Neuronal stem cell (in vitro differentiated cells): Measurements from ENCODE around the gene PRR33.

Source experiments
- DNase-seq: peaks from one replicate; pipeline ENCODE4 v3.0.0-alpha.2; 2013; ENCODE audit warnings: low spot score
- H2AFZ ChIP-seq: one replicate; pipeline ENCODE4 v1.6.1; 2013; ENCODE audit warnings: mild to moderate bottlenecking, low read length, inconsistent platforms
- H2AK5ac ChIP-seq: 2 replicates; pipeline ENCODE4 v1.6.1; 2013; ENCODE audit warnings: low read depth, mild to moderate bottlenecking, inconsistent platforms, low read length, moderate library complexity, mixed read lengths
- H2BK120ac ChIP-seq: 2 replicates; pipeline ENCODE4 v1.6.1; 2013; ENCODE audit warnings: low read depth, mild to moderate bottlenecking, inconsistent platforms, low read length, moderate library complexity, mixed read lengths
- H2BK12ac ChIP-seq: one replicate; pipeline ENCODE4 v1.6.1; 2013; ENCODE audit warnings: low read length, inconsistent platforms
- H2BK15ac ChIP-seq: 2 replicates; pipeline ENCODE4 v1.6.1; 2013; ENCODE audit warnings: mild to moderate bottlenecking, low read length, inconsistent platforms, mixed read lengths
- H2BK5ac ChIP-seq: one replicate; pipeline ENCODE4 v1.6.1; 2013; ENCODE audit warnings: inconsistent platforms, mild to moderate bottlenecking, low read length, moderate library complexity
- H3K14ac ChIP-seq: one replicate; pipeline ENCODE4 v1.6.1; 2013; ENCODE audit warnings: low read length, inconsistent platforms
- H3K18ac ChIP-seq: 2 replicates; pipeline ENCODE4 v1.6.1; 2013; ENCODE audit warnings: low read length, inconsistent platforms
- H3K23ac ChIP-seq: 2 replicates; pipeline ENCODE4 v1.6.1; 2013; ENCODE audit warnings: low read depth, mild to moderate bottlenecking, mixed read lengths, low read length, inconsistent platforms; ENCODE audit not compliant: poor library complexity
- H3K27ac ChIP-seq: replicated peaks from 3 replicates; pipeline ENCODE4 v1.5.1; 2013; ENCODE audit warnings: low read length, inconsistent platforms
- H3K27me3 ChIP-seq, 3 experiments: 2 replicates each; pipeline ENCODE4 v1.6.1; 2013; ENCODE audit warnings: low read length in 3 of 3, mild to moderate bottlenecking in 2 of 3, inconsistent platforms in 1 of 3, low read depth in 1 of 3, mixed read lengths in 1 of 3, moderate library complexity in 1 of 3; ENCODE audit not compliant: control insufficient read depth in 3 of 3, insufficient read depth in 3 of 3
- H3K36me3 ChIP-seq, 2 donors: replicated peaks in 1 of 2; 2 replicates each; pipeline ENCODE4 v1.6.1; 2013; ENCODE audit warnings: low read length in 2 of 2; ENCODE audit not compliant: control insufficient read depth in 2 of 2, insufficient read depth in 2 of 2
- H3K4ac ChIP-seq: 2 replicates; pipeline ENCODE4 v1.6.1; 2013; ENCODE audit warnings: inconsistent platforms, mild to moderate bottlenecking, low read length, moderate library complexity
- H3K4me1 ChIP-seq, 2 donors: 1 replicate in 1 of 2; 2 replicates in 1 of 2; pipeline ENCODE4 v1.6.1; 2013; ENCODE audit warnings: low read length in 2 of 2, low read depth in 1 of 2; ENCODE audit not compliant: control insufficient read depth in 2 of 2, insufficient read depth in 1 of 2
- H3K4me2 ChIP-seq: one replicate; pipeline ENCODE4 v1.6.1; 2013; ENCODE audit warnings: mild to moderate bottlenecking, low read length, inconsistent platforms; ENCODE audit not compliant: insufficient read depth, poor library complexity, severe bottlenecking
- H3K4me3 ChIP-seq, 2 donors: 2 replicates each; pipeline ENCODE4 v1.5.1; 2013; ENCODE audit warnings: low read length in 2 of 2, mild to moderate bottlenecking in 2 of 2, inconsistent platforms in 1 of 2, moderate library complexity in 1 of 2
- H3K79me1 ChIP-seq: one replicate; pipeline ENCODE4 v1.6.1; 2013; ENCODE audit warnings: low read depth, mild to moderate bottlenecking, inconsistent platforms, low read length, moderate library complexity
- H3K9ac ChIP-seq: one replicate; pipeline ENCODE4 v1.6.1; 2013; ENCODE audit warnings: mild to moderate bottlenecking, low read depth, low read length, inconsistent platforms; ENCODE audit not compliant: poor library complexity
- H3K9me3 ChIP-seq, 2 donors: replicated peaks in 1 of 2; 2 replicates each; pipeline versions ENCODE3 to v1.6.1; 2013; ENCODE audit warnings: low read length in 2 of 2, mild to moderate bottlenecking in 2 of 2, inconsistent platforms in 1 of 2, low read depth in 1 of 2, mixed read lengths in 1 of 2, moderate library complexity in 1 of 2; ENCODE audit not compliant: control insufficient read depth in 2 of 2, insufficient read depth in 1 of 2
- H4K8ac ChIP-seq: one replicate; pipeline ENCODE4 v1.6.1; 2013; ENCODE audit warnings: low read depth, mild to moderate bottlenecking, inconsistent platforms, low read length, moderate library complexity
- H4K91ac ChIP-seq: one replicate; pipeline ENCODE4 v1.6.1; 2013; ENCODE audit warnings: low read length, low read depth, mild to moderate bottlenecking, inconsistent platforms; ENCODE audit not compliant: poor library complexity
- WGBS, 2 donors: extraction: QIAGEN DNeasy Blood & Tissue Kit; methylation state at CpG; one replicate each; pipeline ENCODE4 v1.1.7; 2013; ENCODE audit warnings: missing lambda C conversion rate in 2 of 2, mixed read lengths in 1 of 2; ENCODE audit not compliant: insufficient read length in 2 of 2, insufficient replicate concordance in 1 of 2; ENCODE audit errors: extremely low coverage in 2 of 2; 5-methylcytosine and 5-hydroxymethylcytosine counted together

Gene PRR33

DNA sequence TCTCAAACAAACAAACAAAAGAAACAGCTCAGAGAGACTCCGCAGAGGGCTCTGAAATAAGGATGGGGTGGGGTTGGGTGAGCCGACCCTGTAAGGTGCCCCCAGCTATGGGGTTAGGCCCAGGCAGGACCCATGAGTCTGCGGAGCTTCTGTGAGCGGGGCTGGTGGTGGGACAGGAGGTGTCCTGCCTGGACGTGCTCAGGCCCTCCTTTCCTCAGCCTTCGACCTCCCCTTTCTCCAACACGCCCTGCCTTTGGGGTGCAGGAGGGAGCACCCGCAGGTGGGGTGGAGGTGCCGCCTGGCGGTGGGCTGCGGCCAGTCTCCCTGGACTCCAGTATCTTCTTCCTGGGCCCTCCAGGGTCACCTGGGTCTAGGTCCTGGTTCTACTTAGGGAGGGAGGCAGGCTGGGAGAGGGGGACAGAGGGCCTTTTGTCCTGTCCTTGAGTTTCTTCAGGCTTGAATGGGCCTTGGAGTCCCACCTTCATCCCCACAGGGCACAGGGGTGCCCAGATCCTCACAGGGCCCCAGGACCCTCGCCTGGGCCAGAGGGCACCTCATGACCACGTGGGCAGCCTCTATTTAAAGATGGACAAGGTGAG is 12.3 kb downstream of the PRR33 start:
- H3K14ac ChIP-seq = no peak overlapping the region
- peak overlapping the region; percentile 78 for H3K18ac ChIP-seq
- peak overlapping the region; percentile 72 for H3K9ac ChIP-seq
- peak overlapping the region; percentile 95 for H2AK5ac ChIP-seq
- no peak overlapping the region for H3K4me3 ChIP-seq
- no CpG with 5 or more reads among the region's 13 CpGs for WGBS, 2 donors
- H3K4ac ChIP-seq = no peak overlapping the region
- peaks cover 5 to 7% of the 10 kb centered on the region in 2 donors for H3K4me1 ChIP-seq
- no peaks in the 10 kb centered on the region for H3K9me3 ChIP-seq
- peak overlapping the region; percentile 84 for H2BK5ac ChIP-seq
- no peak overlapping the region for H3K4me2 ChIP-seq
- H3K36me3 ChIP-seq = no peaks in the 10 kb centered on the region
- H2AFZ ChIP-seq = peak overlapping the region; percentile 70
- no peak for DNase-seq
- peak overlapping the region; percentile 91 for H3K23ac ChIP-seq
- peak overlapping the region; percentile 87 for H2BK120ac ChIP-seq
- H3K27me3 ChIP-seq = peaks cover 0 to 3% (median 0%) of the 10 kb centered on the region in 3 experiments
- no peaks in the 10 kb centered on the region for H3K79me1 ChIP-seq
- H2BK15ac ChIP-seq = peak overlapping the region; percentile 90
- no peak overlapping the region for H4K91ac ChIP-seq
- H2BK12ac ChIP-seq = peak overlapping the region; percentile 90
- H4K8ac ChIP-seq = peak overlapping the region; percentile 23
- no peak overlapping the region for H3K27ac ChIP-seq

DNA sequence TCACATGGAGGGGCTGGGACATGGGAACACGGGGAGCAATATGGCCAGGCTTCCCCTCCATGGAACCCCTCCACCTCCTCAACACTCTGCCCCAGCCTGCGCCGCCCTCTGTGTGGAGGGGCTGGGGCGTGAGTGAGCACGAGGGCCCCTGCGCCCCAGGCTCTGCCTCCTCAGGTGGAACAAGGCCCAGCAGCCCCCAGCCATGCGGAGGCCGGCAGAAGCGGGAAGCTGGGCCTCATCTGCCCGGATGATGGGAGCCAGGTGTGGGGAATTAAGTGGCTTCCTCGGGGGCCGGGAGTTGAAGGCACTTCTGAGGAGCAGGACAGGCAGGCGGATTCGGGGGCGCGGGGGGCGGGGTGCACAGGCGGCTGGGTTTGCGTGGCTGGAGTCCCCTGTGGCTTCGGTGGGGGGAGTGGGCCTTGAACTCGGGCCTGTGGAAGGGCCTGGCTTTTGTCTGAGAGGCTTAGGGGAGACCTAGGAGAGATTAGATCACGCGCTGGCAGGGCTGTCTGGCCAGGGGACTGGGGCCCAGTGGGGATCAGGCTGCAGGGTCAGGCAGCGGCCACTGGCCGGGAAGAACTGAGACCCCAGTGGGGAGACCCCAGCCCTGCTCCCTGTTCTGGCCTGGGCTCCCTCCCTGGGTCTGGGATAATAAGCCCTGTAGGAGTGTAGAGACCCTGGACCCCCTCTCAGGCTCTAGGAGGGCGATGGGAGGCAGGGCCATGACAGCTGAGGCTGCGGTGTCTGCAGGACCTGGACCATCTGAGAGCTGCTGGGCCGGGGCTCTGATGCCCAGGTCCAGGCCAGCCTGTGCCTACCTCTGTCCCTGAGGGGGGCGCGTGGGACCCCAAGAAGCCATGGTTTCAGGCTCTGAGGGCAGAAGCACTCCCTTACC is 13.3 kb downstream of the PRR33 start:
- DNase-seq = no peak
- WGBS, 2 donors = no CpG with 5 or more reads among the region's 30 CpGs
- peaks cover 7 to 10% of the 10 kb centered on the region in 2 donors for H3K4me1 ChIP-seq

DNA sequence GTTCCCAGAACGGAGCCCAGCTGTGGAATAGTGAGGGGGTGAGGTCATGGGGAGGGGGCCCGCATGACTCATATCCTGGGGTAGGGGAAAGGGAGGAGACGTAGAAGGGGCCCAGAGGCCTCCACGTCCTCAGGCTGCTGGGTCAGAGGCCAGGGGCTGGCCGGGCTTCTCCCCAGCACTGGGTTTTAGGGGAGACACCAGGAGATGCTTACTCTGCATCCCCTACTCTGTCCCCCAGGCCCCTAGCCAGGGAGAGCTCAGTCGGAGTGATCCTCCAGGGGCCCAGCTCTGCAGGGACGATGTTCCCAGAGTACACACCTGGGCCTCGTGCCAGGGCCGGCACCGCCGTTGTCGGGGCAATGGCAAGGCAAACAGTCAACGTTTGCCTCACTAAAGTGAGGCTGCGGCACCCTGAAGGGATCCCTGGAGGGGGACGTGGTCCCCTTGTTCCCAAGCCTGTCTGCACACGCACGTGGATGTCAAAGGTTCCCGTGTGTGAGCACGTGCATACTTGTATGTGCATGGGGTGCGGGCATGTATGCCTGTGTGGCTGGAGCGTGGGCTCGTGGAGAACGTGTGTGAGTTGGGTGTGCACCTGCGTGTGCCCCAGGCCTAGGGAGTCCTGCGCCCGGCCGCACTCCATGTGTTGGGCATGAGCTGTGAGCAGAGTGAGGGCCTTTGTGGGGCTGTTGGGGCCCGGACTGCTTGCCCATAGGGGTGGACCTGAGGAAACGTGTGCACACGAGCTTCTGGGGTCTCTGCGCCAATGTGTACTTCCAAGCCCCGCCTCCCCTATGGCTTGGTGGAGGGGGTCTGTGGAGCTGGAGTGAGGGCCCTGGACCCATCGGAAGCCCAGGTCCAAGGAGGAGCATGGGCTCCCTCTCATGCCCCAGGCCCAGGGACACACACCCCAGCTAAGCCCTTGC is 14.2 kb downstream of the PRR33 start:
- peak overlapping the region; percentile 72 for H2BK120ac ChIP-seq
- H3K18ac ChIP-seq = peak overlapping the region; percentile 65
- H2BK12ac ChIP-seq = peak overlapping the region; percentile 73
- H2AK5ac ChIP-seq = peak overlapping the region; percentile 95
- no peak for DNase-seq
- H2BK5ac ChIP-seq = no peak overlapping the region
- H3K4me2 ChIP-seq = no peak overlapping the region
- H4K91ac ChIP-seq = no peak overlapping the region
- no CpG with 5 or more reads among the region's 33 CpGs for WGBS, 2 donors
- H3K79me1 ChIP-seq = no peaks in the 10 kb centered on the region
- H3K36me3 ChIP-seq = no peaks in the 10 kb centered on the region
- H3K9me3 ChIP-seq = no peaks in the 10 kb centered on the region
- peak overlapping the region; percentile 65 for H3K23ac ChIP-seq
- H3K27me3 ChIP-seq = no peaks in the 10 kb centered on the region
- H2AFZ ChIP-seq = no peak overlapping the region
- peak overlapping the region; percentile 70 for H3K9ac ChIP-seq
- no peak overlapping the region for H3K4me3 ChIP-seq
- no peak overlapping the region for H3K14ac ChIP-seq
- H2BK15ac ChIP-seq = peak overlapping the region; percentile 74
- peaks cover 5 to 17% of the 10 kb centered on the region in 2 donors for H3K4me1 ChIP-seq
- H3K4ac ChIP-seq = peak overlapping the region; percentile 66
- H3K27ac ChIP-seq = no peak overlapping the region
- peak overlapping the region; percentile 65 for H4K8ac ChIP-seq

More for the DNA sequence above, 13.3 kb downstream of the PRR33 start:
- H3K27ac ChIP-seq = no peak overlapping the region
- H3K23ac ChIP-seq = no peak overlapping the region
- H2BK12ac ChIP-seq = peak overlapping the region; percentile 84
- H3K4ac ChIP-seq = peak overlapping the region; percentile 66
- H3K9ac ChIP-seq = no peak overlapping the region
- H2BK15ac ChIP-seq = peak overlapping the region; percentile 75
- H3K18ac ChIP-seq = peak overlapping the region; percentile 85
- H2BK120ac ChIP-seq = peak overlapping the region; percentile 72
- no peaks in the 10 kb centered on the region for H3K79me1 ChIP-seq
- H3K4me2 ChIP-seq = no peak overlapping the region
- H3K14ac ChIP-seq = no peak overlapping the region
- H3K36me3 ChIP-seq = no peaks in the 10 kb centered on the region
- H3K27me3 ChIP-seq = peaks cover 0 to 1% (median 0%) of the 10 kb centered on the region in 3 experiments
- H2AK5ac ChIP-seq = peak overlapping the region; percentile 95
- H4K8ac ChIP-seq = no peak overlapping the region
- no peaks in the 10 kb centered on the region for H3K9me3 ChIP-seq
- no peak overlapping the region for H3K4me3 ChIP-seq
- H4K91ac ChIP-seq = no peak overlapping the region
- no peak overlapping the region for H2AFZ ChIP-seq
- no peak overlapping the region for H2BK5ac ChIP-seq
